Stimulated activated CD4-positive, alpha-beta T cell treated with anti-CD3 and anti-CD28 coated beads, TNF-alpha, amount 100 ng/mL, for 1 hour (primary cell): Measurements from ENCODE around the gene GRB10.

ENCODE experiments used
- DNase-seq, 3 donors: peaks; one replicate each; pipeline ENCODE4 v3.0.0-alpha.2; 2020; ENCODE audit warnings: low read depth in 3 of 3, low spot score in 1 of 3

Gene GRB10

DNA sequence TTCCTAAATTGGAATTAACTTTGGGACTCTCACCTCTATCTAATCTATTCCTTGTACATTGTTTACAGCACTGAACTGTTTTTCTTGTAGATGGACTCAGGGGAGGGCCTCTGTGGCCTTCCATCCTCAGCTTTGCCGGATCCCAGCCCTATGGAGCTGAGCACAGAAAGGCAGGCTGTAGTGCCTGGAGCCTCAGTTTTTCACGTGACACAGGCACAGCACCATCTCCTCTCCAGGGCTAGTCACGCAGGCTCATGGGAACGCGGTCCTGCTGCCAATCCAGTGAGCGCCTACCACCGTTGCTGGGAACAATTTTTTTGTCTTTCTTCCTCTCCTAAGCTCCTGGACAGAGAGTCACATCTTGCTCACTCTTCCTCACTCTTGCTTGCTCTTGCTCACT, 141.9 kb downstream of the GRB10 start:
- no peak for DNase-seq

DNA sequence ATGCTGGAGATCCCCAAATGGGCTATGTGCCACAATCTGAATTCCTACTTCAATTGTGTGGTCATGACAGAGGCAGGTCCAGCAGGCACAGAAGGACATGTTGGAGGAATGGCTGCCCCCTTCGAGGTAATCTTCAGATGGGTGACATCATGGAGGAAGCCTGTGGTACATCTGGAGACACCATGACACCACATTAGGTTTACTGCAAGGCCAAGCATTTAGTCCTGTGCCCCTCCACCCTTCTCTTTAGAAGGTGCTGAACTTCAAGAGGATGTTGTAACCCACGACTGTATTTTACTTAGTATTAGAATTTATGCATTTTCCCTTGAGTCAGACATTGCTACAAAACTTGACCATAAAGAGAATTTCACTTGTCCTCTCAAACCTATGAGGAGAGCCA, 142.4 kb downstream of the GRB10 start:
- no peak for DNase-seq

DNA sequence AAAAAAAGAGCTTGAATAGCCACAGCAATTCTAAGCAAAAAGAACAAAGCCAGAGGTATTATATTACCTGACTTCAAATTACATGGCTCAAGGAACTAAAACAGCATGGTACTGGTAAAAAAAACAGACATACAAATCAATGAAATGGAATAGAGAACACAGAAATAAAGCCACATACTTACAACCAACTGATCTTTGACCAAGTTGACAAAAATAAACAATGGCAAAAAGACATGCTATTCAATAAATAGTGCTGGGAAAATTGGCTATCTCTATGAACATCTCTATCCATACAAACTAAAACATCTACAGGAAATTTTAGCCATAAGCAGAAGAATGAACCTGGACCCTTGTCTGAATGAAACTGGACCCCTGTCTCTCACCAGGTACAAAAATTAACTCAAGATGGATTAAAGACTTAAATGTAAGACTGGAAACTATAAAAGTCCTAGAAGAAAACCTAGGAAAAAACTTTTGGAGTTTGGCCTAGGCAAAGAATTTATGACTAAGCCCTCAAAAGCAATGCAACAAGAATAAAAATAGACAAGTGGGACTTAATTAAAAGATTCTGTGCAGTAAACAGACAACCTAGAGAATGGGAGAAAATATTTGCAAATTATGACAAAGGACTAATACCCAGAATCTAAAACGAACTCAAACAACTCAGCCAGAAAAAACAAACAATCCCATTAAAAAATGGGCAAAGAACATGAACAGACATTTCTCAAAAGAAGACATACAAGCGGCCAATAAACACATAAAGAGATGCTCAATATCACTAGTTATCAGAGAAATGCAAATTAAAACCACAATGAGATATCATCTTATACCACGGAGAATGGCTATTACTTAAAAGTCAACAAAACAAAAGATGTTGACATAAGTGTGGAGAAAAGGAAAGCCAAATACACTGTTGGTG, 144.7 kb downstream of the GRB10 start:
- no peak for DNase-seq

DNA sequence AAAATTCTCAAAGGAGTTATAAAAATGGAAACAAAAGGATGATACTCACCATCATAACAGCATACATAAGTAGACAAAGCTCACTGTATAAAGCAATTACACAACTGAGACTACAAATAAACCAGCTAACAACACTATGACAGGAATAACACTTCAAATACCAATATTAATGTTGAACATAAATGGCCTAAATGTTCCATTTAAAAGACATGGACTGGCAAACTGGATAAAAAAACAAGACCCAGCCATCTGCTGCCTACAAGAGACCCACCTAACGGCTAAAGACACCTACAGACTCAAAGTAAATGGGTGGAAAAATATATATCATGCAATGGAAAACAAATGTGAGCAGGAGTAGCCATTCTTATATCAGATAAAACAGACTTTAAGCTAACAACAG, 148.3 kb downstream of the GRB10 start:
- DNase-seq, result no peak

DNA sequence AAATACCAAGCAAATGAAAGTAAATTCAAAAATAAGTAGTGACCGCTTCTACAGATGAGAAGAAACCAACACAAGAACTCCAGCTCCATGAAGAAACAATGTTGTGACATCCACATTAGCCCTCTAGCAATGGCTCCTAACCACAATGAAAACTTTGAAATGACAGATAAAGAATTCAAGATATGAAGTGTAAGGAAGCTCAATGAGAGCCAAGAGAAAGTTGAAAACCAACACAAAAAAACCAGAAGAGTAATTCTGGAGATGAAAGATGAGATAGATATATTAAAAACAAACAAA, 149.3 kb downstream of the GRB10 start:
- DNase-seq, result no peak

DNA sequence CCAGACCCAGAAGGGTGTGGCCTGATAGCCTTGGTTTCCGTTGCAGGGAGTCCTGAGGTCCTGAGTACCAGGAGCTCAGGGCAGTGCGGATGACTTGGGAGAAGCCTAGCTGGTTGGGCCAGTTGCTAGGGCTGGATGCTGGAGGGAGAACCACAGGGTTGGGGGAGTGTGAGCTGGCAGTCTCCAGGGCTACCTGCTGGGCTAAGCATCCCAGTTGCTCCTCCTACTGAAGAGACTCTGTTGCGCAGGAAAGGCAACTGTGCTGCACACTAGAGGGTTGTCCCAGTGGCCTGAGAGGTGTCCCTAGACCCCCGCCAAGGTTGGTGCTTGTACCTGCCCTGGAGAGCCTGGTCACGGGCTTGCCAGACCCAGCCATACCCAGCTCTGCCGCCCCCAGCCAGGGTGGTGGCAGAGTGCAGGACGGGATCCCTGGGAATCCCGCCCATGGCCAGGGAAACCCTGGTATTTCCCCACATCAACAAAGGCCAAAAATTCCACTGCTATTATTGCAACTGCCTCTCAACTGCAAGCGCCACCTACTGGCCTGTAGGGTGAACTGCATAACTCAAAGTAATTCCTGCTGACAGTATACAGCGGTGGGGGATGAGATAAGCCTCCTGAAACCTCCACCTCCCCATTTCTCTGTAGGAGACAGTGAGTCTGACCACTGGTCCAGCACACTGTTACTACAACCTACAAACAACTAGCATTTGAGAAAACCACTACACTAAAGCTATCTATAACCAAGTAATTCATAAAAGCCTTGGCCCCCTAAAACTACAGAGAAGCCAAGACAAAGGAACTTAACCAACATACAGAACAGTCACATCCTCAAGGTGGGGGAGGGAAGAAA, 149.9 kb downstream of the GRB10 start:
- DNase-seq, result peak; percentile 26 to 32 (median 30)

DNA sequence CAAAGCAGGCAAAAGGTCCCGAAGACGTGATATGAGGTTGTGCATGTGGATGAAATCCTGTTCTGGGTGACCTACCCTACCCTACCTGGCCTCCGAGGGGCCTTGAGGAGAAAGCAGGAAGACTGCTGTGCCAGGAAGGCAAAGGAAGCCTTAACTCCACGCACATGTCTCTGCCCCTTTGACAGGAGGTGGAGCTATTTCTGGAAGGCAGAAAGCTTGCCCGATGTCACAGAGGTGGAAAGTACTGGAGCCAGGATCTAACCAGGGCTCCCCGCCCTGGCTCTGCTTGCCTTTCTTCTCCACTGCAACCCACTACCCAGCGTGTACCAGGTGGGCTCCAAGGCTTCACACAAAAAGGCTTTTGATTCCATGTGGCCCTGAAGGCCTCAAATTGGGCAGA, 151.1 kb downstream of the GRB10 start:
- DNase-seq, result no peak

DNA sequence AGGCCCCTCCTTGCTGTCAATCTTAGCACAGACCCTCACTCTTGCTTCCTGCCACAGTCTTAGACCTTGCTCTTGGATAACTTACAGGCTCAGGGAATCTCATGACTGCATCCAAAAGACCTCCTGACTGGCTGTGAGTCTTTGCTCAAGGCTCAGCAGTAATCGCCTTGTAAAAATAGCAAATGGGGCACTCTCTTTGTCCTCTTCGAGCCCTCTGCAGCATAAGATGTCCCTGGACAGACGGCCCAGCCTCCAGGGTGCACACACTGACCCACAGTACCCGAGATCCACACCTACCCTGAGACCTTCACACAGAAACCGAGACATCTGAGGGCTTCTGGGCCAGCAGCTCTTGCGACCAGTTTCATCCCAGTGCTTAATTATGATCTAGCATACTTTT, 151.6 kb downstream of the GRB10 start:
- DNase-seq, result no peak

DNA sequence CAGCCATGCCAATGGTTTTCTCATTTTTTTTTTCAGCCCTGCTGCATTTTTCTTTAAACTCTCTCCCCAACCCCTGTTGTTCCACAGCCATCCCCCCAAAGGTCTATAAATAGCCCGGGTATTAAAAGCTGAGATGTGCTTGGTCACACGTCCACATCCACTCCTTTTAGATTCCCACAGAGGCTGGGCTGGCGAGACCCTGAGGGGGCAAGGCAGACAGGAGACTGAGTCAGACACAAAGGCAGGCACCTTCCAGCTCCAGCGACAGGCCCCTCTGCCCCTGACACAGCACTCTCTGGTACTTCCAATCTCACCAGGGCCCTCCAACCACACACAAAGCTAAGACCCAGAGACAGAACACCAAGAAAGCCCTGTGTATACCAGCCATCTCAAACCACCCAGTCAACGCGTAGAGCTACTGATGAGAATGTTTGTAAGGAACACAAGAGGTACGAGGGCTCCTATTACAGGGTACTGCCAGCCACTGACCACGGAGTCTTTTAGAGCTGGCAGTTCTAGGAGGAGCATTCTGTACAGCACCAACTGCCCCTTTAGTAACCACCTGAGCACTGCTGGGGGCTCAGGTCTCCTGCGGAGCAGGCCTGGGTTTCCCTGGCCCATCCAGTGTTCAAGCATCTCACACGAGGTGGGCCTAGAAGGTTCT, 153.3 kb downstream of the GRB10 start:
- no peak for DNase-seq

DNA sequence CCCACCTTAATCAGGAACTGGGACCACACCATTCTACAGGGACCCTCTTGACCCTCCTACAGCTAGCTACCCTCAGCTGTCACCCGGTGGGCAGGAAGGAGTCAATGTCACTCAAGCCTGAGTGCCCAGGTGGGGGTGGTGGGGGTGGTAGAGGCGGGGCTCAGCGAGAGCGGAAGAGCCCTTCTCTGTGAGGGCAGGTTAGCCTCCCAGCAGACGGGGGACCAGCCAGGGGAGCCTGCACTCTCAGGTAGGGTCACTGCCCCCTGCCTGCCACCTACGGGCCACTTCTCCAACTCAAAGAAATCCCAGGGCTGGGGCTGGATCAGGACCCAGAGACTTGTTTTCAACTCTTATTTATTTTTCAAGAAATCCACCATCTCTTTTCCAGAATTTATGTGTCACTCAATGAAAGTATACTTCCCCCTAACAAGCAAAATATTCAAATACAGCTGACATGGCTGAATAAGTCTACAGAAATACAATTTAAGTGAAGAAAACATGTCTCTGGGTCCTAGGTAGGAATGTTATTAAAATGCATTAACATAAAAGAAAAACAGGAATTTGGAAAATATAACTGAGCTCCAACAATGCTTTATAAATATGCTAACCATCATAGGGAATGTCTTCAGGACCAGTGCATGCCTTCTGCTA, 154.1 kb downstream of the GRB10 start:
- DNase-seq, result no peak

DNA sequence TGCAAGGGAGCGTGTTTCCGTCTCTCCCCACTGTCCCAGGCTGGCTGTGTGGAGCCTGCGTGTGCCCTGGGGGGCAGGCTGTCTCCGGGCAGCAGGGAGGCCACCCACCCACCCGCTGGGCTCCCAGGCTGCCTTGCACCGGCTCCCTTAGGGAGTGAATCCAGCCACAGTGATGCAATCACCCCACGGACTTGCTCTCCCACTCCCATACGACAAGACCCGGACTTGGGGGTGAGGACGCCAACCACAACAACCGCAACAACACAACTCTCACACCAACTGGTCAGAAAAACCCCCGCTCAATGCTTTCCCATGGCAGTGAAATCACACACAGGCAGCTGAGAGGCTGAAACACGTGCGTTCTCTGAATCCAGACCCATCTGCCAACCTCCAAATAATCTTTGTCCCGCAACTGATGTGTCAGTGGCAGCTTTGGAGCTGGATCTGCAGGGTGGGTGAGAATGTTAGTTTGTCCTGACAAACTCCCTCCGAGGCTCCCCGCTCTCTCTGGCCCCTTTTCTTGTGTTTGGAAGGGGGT, 154.8 kb downstream of the GRB10 start:
- no peak for DNase-seq

DNA sequence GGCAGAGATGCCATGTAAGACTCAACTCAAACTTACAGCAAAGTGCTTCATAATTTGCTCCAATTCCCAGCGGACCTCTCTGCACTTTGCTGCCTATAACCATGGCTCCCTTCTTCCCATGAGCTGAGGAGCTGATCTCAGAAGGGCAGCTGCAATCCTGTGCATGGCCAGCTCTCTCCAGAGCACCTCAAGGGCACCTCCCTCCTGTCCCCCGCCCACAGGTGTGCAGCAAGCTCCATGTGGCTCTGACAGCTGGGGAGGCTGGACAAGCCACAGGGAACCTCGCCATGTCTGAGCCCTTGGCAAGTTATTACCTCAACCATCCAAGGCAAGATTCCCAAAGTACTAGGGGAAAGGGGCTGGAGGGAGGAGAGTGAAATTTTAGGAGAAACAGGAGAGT, 156.4 kb downstream of the GRB10 start:
- DNase-seq, result no peak

DNA sequence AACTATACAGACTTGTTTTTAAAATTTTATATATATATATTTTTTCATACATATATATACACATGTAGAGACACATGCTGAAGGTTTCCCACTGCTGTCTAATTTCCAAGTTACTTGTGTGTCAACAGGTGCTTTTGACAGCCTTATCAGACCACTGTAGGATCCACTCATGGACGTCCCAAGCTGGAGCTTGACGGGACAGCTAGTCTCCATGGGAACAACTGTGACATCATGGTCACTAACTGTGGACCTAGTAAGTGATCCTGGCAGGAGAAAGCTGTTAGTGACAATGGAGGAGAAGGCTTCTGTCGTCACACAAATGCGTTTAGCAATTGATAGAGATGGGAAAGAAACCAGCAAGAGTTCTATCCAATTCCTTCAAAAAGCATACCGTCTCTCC, 157.3 kb downstream of the GRB10 start:
- no peak for DNase-seq

DNA sequence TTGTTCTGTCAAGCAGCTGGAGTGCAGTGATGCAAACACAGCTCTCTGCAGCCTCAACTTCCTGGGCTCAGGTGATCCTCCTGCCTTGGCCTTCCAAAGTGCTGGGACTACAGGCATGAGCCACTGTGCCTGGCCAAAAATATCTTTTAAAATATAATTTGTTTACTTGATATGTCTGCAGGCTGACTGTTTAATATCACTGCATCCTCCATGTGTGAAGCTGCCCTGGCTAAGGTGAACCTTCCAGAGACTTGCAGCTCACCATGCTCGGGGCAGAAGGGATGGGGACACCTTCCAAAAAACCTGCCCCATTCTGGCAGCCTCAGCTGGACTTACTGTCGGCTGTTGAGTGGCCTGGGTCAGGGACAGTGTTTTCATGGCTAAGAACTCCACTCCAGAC, 159.9 kb downstream of the GRB10 start:
- no peak for DNase-seq

DNA sequence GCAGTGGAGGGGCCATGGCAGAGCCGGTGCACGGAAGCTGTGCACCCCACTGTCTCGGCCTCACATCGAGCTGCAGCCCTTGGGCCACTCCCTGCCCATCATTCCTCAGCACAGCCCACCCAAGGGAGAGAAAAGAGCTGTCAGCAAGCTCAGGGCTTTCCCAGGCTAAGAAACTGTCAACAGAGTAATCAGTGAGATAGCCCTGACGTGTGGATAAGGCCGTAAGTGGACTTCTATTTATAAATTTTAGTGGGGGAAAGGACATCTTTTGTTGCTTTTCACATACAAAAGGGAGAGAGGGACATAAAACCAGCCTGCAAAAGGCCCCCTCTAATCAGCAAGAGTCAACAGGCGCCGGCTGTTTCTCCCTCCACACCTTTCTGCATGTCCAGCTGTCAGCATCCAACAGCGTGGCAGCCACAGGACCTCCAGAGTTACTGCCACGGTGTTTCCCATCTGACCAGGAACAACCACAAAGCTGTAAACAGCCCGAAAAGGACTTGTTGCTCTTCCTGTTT, 160.7 kb downstream of the GRB10 start:
- DNase-seq, result no peak

DNA sequence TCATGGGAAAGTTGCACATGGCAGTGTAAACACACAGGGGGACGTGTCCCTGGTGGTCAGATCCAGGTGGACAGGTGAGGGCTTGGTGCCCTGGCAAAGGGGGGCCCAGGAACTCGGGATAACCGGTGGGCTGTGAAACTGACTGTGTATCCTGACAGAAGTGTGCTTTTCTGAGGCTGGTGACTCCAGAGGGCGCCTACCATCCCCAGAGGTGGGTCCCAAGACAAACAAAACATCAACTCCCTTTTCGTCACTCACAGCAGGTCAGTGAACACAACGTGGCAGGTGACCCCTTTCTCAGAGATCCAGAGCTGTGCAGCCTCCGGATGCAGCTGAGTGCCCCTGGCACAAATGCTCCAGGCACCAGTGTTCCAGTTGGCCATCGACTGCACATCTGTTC, 161.5 kb downstream of the GRB10 start:
- no peak for DNase-seq

DNA sequence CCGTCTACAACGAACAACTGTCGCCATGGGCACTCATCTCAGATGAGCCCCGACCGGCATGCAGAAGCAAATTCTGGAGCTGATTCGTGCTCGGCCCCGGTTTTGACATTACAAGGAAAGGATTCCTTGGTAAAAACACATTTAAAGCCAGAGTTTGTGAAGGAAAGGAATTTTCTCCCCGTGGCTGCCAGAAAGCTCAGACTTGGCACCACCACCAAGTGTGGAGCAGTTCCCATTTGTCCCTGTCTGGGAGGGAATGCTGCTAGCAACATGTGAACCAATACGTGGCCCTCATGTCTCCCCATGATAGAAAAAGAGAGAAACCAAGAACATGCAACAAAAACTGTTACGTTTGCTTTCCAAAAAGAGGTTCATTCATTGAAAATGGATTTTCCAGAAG, 162.3 kb downstream of the GRB10 start:
- no peak for DNase-seq

DNA sequence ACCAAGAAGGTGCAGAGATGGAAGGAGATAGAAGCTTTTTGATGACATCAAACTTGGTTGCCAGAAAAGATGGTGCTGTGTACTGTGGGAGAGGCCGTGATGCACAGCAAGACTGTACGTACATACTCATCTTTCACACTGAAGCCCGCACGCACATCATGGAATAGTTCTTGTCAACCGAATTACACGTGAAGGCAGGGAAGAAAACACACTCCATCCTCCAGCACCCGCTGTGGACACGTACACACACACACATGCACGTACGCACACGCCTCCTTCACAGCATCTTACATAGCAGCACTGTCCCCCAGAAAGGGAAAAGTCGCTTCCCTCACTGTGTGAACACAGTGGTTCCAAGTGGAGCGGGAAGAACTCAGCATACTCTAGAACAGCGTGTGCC, 163.0 kb downstream of the GRB10 start:
- no peak for DNase-seq

DNA sequence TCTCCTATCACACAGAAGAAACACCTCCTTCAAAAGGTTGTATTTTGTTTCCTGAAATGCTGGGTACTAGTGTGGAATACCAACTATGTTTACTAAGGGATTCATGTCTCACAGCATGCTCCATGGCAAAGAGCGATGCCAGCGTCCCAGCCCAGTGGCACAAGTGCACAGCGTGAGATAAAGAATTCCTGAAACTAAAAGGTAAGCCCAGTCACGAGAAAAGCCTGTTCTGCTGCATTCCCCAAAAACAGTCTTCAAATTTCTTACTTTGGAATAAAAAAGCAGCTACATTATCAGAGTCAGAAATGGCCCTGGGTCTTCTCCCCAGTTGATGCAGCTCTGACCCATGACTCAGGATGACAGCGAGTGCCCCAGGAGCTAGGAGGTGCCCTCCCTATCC, 164.4 kb downstream of the GRB10 start:
- no peak for DNase-seq

DNA sequence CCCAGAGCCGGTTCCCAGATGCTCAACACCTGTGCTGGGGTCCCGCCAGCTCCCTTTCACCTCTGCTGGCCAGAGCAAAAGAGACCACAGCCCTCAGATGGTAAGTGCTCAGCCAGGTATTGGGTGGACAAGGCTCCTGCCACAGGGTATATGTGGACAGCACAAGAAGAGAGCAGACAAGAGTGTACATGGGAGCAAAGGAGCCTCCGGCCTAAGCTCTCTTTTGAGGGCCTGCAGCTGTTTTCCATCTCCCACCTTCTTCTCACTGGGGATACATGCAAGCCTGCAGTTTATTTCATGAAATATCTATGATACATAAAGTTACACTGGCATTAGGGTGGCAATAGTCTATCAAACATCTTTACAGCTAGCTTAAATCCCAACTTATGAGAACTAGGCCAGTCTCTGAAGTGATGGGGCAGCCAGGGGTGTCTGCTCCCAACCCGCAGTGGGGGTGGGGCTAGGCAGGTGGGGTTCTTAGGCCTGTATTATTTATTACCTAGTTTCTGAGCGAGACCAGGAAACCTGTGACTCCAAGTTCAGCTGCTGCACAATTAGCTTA, 167.1 kb downstream of the GRB10 start:
- DNase-seq, result no peak
